Astrocyte (in vitro differentiated cells and primary cell): ENCODE measurements around the gene OSGEPL1. TPM values are rescaled to one million over a fixed set of nuclear protein-coding genes. Genes with fewer than 3 reads are reported as not detected.
A peak's percentile ranks its signal among the peaks of the same experiment; 100 is the strongest.
"Not testable (repeated sequence)": the region's sequence is repeated elsewhere in the genome, so short reads cannot be mapped to it uniquely, and the experiment has no call there.

Source experiments
- DNase-seq: peaks from one replicate; pipeline ENCODE4 v3.0.0-alpha.2; 2010; ENCODE audit warnings: low read depth
- FAIRE-seq: peaks from 2 replicates; lab custom pipeline; 2011; peaks lifted over from hg19 to GRCh38; lab: Jason Lieb, UNC
- H2AFZ ChIP-seq: 2 replicates; pipeline ENCODE4 v1.6.0; 2012; ENCODE audit warnings: low read depth, low read length, inconsistent platforms
- H3K27ac ChIP-seq: 2 replicates; pipeline ENCODE4 v1.5.1; 2011; ENCODE audit warnings: low read depth, low read length, inconsistent platforms
- H3K27me3 ChIP-seq: 2 replicates; pipeline ENCODE4 v1.6.0; 2011; ENCODE audit warnings: low read length, inconsistent platforms; ENCODE audit not compliant: insufficient read depth
- H3K36me3 ChIP-seq: 2 replicates; pipeline ENCODE4 v1.5.1; 2011; ENCODE audit warnings: low read length, inconsistent platforms; ENCODE audit not compliant: insufficient read depth
- H3K4me1 ChIP-seq: 2 replicates; pipeline ENCODE4 v1.5.1; 2011; ENCODE audit warnings: low read length, inconsistent platforms; ENCODE audit not compliant: insufficient read depth
- H3K4me2 ChIP-seq: 2 replicates; pipeline ENCODE4 v1.6.0; 2012; ENCODE audit warnings: low read length, inconsistent platforms
- H3K4me3 ChIP-seq: 2 replicates; pipeline ENCODE4 v1.5.1; 2011; ENCODE audit warnings: low read depth, mild to moderate bottlenecking, low read length, inconsistent platforms; ENCODE audit not compliant: insufficient read depth
- H3K79me2 ChIP-seq: 2 replicates; pipeline ENCODE4 v1.6.0; 2012; ENCODE audit warnings: mild to moderate bottlenecking, low read length, inconsistent platforms; ENCODE audit not compliant: insufficient read depth
- H3K9ac ChIP-seq: 2 replicates; pipeline ENCODE4 v1.6.0; 2012; ENCODE audit warnings: mild to moderate bottlenecking, low read length, inconsistent platforms
- H3K9me3 ChIP-seq: 2 replicates; pipeline ENCODE4 v1.5.1; 2012; ENCODE audit warnings: low read depth, mild to moderate bottlenecking, low read length, inconsistent platforms; ENCODE audit not compliant: insufficient read depth
- H4K20me1 ChIP-seq: 2 replicates; pipeline ENCODE4 v1.6.0; 2012; ENCODE audit warnings: low read length, inconsistent platforms; ENCODE audit not compliant: insufficient read depth
- H3K27ac Mint-ChIP-seq: one replicate; pipeline ENCODE4 v1.8.0; 2021; ENCODE audit warnings: mild to moderate bottlenecking, mixed read lengths; ENCODE audit not compliant: unreplicated experiment
- H3K27me3 Mint-ChIP-seq: one replicate; pipeline ENCODE4 v1.8.0; 2021; ENCODE audit warnings: low read depth, mixed read lengths; ENCODE audit not compliant: unreplicated experiment
- H3K36me3 Mint-ChIP-seq: one replicate; pipeline ENCODE4 v1.8.0; 2021; ENCODE audit warnings: low read depth, mixed read lengths; ENCODE audit not compliant: unreplicated experiment
- H3K4me1 Mint-ChIP-seq: one replicate; pipeline ENCODE4 v1.8.0; 2021; ENCODE audit warnings: low read depth, mixed read lengths; ENCODE audit not compliant: unreplicated experiment
- H3K4me3 Mint-ChIP-seq: one replicate; pipeline ENCODE4 v1.8.0; 2021; ENCODE audit warnings: mild to moderate bottlenecking, moderate library complexity, mixed read lengths; ENCODE audit not compliant: unreplicated experiment
- H3K9me3 Mint-ChIP-seq: one replicate; pipeline ENCODE4 v1.8.0; 2021; ENCODE audit warnings: mild to moderate bottlenecking, mixed read lengths; ENCODE audit not compliant: unreplicated experiment
- CTCF ChIP-seq: IDR thresholded peaks from 2 replicates; pipeline ENCODE4 v1.5.1; 2011; ENCODE audit warnings: low read depth, mild to moderate bottlenecking, inconsistent platforms, low read length, moderate library complexity; ENCODE audit not compliant: insufficient read depth
- EZH2 ChIP-seq: IDR thresholded peaks from 2 replicates; pipeline ENCODE4 v1.6.1; 2012; ENCODE audit warnings: mild to moderate bottlenecking, low read length, inconsistent platforms; ENCODE audit not compliant: insufficient read depth
- total RNA-seq: library from RNA; stranded (reverse); gene quantifications from 2 replicates; pipeline ENCODE4 v1.2.1, GENCODE V29; 2021

Gene OSGEPL1
- total RNA-seq, 1 donor from 2014 or later, result 4.1 TPM

DNA sequence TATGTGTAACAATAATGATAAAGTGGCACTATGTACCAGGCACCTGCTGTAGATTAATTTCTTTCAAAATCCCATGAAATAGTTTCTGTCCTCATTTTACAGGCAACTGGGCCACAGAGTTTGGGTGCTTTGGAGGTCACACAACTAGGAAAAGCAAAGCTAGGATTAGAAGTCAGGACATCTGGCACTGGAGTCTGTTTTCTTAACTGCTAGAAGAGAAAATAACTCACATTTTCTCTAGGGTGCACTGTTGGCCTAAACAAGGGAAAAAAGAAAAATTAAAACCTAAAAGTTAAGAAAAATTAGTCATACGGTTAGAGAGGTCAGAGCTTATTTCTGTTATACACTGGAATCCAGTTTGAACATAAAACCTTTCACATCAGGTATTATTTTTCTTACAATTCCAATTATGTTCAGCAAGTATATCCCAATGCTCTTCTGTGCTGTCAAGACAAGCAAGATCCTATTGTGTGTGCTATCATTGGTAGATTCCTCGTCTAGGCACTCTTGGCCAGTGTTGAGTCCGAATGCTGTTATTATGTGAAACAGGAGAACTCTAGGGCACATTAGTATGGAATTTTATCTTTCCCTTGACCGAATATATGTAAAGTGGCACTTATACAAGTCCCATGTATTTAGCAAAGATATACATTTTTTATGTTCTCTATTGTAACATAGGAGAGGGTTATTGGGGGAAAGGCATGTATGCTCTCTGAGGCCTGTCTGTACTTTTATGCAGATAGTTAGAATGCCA, 1.5 kb upstream of the OSGEPL1 start:
- H2AFZ ChIP-seq, result no peak overlapping the region
- no peak overlapping the region for H3K27ac ChIP-seq
- no peaks in the 10 kb centered on the region for H3K9me3 Mint-ChIP-seq

GRCh38 chr2:189762229-189762550, 402 bp downstream of the OSGEPL1 start:
- Histone ChIP-seq H4K20me1 (no peaks in the 10 kb centered on the region), H3K9me3 (no peaks in the 10 kb centered on the region), H3K4me3 (peak overlapping the region; percentile 98), H3K4me2 (peak overlapping the region; percentile 97), H2AFZ (peak overlapping the region; percentile 99), H3K4me1 (peaks cover 4% of the 10 kb centered on the region), H3K9ac (peak overlapping the region; percentile 85), H3K27me3 (no peaks in the 10 kb centered on the region), H3K79me2 (no peaks in the 10 kb centered on the region), H3K36me3 (peaks cover 6% of the 10 kb centered on the region), H3K27ac (peak overlapping the region; percentile 78)
- peak overlapping the region; percentile 97 for H3K4me3 Mint-ChIP-seq
- TF ChIP-seq EZH2 (no peak), CTCF (no peak)
- DNase-seq, result no peak
- H3K27ac Mint-ChIP-seq, result peak overlapping the region; percentile 77
- H3K27me3 Mint-ChIP-seq, result no peaks in the 10 kb centered on the region
- H3K36me3 Mint-ChIP-seq, result peaks cover 3% of the 10 kb centered on the region
- FAIRE-seq, result no peak
- peaks cover 2% of the 10 kb centered on the region for H3K4me1 Mint-ChIP-seq
- no peaks in the 10 kb centered on the region for H3K9me3 Mint-ChIP-seq

More for the DNA sequence above, 1.5 kb upstream of the OSGEPL1 start:
- H3K4me2 ChIP-seq, result no peak overlapping the region
- no peaks in the 10 kb centered on the region for H4K20me1 ChIP-seq
- TF ChIP-seq CTCF (no peak), EZH2 (no peak)
- no peak overlapping the region for H3K4me3 ChIP-seq
- DNase-seq (no peak), FAIRE-seq (no peak)
- H3K4me1 Mint-ChIP-seq, result peaks cover 2% of the 10 kb centered on the region
- no peaks in the 10 kb centered on the region for H3K27me3 Mint-ChIP-seq
- peaks cover 3% of the 10 kb centered on the region for H3K36me3 Mint-ChIP-seq
- peaks cover 4% of the 10 kb centered on the region for H3K4me1 ChIP-seq
- H3K9ac ChIP-seq, result no peak overlapping the region
- peaks cover 8% of the 10 kb centered on the region for H3K36me3 ChIP-seq
- no peaks in the 10 kb centered on the region for H3K9me3 ChIP-seq
- H3K27me3 ChIP-seq, result no peaks in the 10 kb centered on the region
- H3K4me3 Mint-ChIP-seq, result no peak overlapping the region
- H3K79me2 ChIP-seq, result no peaks in the 10 kb centered on the region
- no peak overlapping the region for H3K27ac Mint-ChIP-seq

- not testable (repeated sequence) for FAIRE-seq, H3K4me3 Mint-ChIP-seq, H2AFZ ChIP-seq, H3K4me3 ChIP-seq, H3K9me3 Mint-ChIP-seq, H3K27me3 ChIP-seq, H3K27me3 Mint-ChIP-seq, H3K4me1 Mint-ChIP-seq, H3K27ac Mint-ChIP-seq, H3K27ac ChIP-seq, H3K9me3 ChIP-seq, H3K36me3 ChIP-seq, H4K20me1 ChIP-seq, H3K9ac ChIP-seq, H3K36me3 Mint-ChIP-seq, H3K79me2 ChIP-seq, H3K4me2 ChIP-seq, DNase-seq, H3K4me1 ChIP-seq
These were observed 2.4 kb downstream of the OSGEPL1 start for GRCh38 chr2:189760154-189760553.
